Measurements from ENCODE around the gene FFAR2. TPM values are rescaled to one million over a fixed set of nuclear protein-coding genes. Genes with fewer than 3 reads are reported as not detected.
"Not testable (repeated sequence)": the region's sequence is repeated elsewhere in the genome, so short reads cannot be mapped to it uniquely, and the experiment has no call there.

FFAR2 gene
- total RNA-seq, 3 donors from 2014 or later (not counting 1 experiment from before 2014, with no cell fraction given): 0.70 to 8.6 (median 1.6) TPM

DNA sequence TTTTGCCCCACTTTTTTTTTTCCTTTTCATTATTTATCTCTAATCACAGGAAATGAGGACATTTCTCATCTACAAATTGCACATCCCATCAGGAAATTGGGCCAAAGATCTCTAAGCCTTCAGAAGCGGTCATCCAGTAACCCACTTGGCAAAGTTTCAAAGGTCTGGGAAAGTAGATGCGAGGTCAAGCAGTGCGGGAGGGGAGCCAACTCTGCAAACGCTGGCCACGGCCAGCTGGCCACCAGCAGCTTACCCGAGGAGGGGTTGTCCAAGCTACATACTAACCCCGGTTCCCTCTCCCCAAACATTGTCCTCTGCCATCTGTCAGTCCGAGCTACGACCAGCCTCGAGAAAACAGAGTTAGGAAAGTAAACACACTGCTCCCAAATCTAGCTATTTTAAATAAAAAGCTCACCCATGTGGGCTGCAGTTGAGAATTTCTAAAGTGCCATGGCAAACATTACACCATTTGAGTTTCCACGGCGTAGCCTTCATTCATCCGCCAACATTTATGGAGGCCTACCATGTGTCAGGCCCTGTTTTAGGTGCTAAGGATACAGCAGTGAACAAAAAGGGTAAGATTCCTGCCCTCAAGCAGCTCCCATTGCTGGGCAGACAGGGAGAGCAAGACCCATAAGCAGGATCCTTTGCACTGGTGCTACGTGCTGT lies 11.5 kb downstream of the FFAR2 start:
- peak overlapping the region; percentile 8 to 45 for H3K27ac Mint-ChIP-seq

GRCh38 chr19:35460608-35461007 lies 12.6 kb downstream of the FFAR2 start:
- Mint-ChIP-seq H3K27me3 (ENCODE audit: low read depth in 2 of 2) (no peaks in the 10 kb centered on the region), H3K9me3 (no peaks in the 10 kb centered on the region), H3K36me3 (no peaks in the 10 kb centered on the region), H3K27ac (peak overlapping the region; percentile 49 to 60), H3K4me1 (peaks cover 29 to 30% of the 10 kb centered on the region in 2 donors), H3K4me3 (peak overlapping the region; percentile 47)
- DNase-seq: no peak
- Histone ChIP-seq H3K27ac (ENCODE audit: low read length) (no peak overlapping the region), H3K36me3 (ENCODE audit: control insufficient read depth, insufficient read depth, low read length) (no peaks in the 10 kb centered on the region), H3K4me1 (ENCODE audit: control insufficient read depth, insufficient read depth, low read length) (peaks cover 63% of the 10 kb centered on the region), H3K27me3 (ENCODE audit: control insufficient read depth, insufficient read depth, low read length) (no peaks in the 10 kb centered on the region), H3K4me3 (ENCODE audit: low read length) (no peak overlapping the region), H3K9me3 (ENCODE audit: control insufficient read depth, insufficient read depth, low read length) (no peaks in the 10 kb centered on the region)
- intact Hi-C loops (cut with micrococcal nuclease): loop anchor here (10.0 kb wide), 1 partner anchor 196 kb away; the partner anchor contains the start of gene USF2
- WGBS (ENCODE audit: insufficient coverage): 80% methylated on average over 5 of the region's 10 CpGs
- TF ChIP-seq, protein P1, sequence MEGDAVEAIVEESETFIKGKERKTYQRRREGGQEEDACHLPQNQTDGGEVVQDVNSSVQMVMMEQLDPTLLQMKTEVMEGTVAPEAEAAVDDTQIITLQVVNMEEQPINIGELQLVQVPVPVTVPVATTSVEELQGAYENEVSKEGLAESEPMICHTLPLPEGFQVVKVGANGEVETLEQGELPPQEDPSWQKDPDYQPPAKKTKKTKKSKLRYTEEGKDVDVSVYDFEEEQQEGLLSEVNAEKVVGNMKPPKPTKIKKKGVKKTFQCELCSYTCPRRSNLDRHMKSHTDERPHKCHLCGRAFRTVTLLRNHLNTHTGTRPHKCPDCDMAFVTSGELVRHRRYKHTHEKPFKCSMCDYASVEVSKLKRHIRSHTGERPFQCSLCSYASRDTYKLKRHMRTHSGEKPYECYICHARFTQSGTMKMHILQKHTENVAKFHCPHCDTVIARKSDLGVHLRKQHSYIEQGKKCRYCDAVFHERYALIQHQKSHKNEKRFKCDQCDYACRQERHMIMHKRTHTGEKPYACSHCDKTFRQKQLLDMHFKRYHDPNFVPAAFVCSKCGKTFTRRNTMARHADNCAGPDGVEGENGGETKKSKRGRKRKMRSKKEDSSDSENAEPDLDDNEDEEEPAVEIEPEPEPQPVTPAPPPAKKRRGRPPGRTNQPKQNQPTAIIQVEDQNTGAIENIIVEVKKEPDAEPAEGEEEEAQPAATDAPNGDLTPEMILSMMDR (IDR thresholded peaks at IDR 0.05): no peak
- ATAC-seq: no peak

More for the DNA sequence above, 11.5 kb downstream of the FFAR2 start:
- Mint-ChIP-seq H3K4me1 (peaks cover 24 to 30% of the 10 kb centered on the region in 2 donors), H3K4me3 (no peak overlapping the region), H3K9me3 (no peaks in the 10 kb centered on the region), H3K27me3 (ENCODE audit: low read depth in 2 of 2) (no peaks in the 10 kb centered on the region), H3K36me3 (no peaks in the 10 kb centered on the region)
- Histone ChIP-seq H3K9me3 (ENCODE audit: control insufficient read depth, insufficient read depth, low read length) (no peaks in the 10 kb centered on the region), H3K27me3 (ENCODE audit: control insufficient read depth, insufficient read depth, low read length) (no peaks in the 10 kb centered on the region), H3K36me3 (ENCODE audit: control insufficient read depth, insufficient read depth, low read length) (no peaks in the 10 kb centered on the region), H3K27ac (ENCODE audit: low read length) (no peak overlapping the region), H3K4me3 (ENCODE audit: low read length) (no peak overlapping the region), H3K4me1 (ENCODE audit: control insufficient read depth, insufficient read depth, low read length) (peaks cover 64% of the 10 kb centered on the region)
- intact Hi-C loops (cut with micrococcal nuclease): loop anchor here (10.0 kb wide), 1 partner anchor 195 kb away; the partner anchor contains the start of gene USF2
- ATAC-seq: no peak
- WGBS (ENCODE audit: insufficient coverage): 75% methylated on average over 14 of the region's 14 CpGs
- no peak for DNase-seq
- TF ChIP-seq, protein P1 (IDR thresholded peaks at IDR 0.05): no peak

GRCh38 chr19:35461060-35461459 lies 13.0 kb downstream of the FFAR2 start:
- H3K4me3 Mint-ChIP-seq: peak overlapping the region; percentile 47
- Histone ChIP-seq H3K4me1 (ENCODE audit: control insufficient read depth, insufficient read depth, low read length) (peaks cover 60% of the 10 kb centered on the region), H3K36me3 (ENCODE audit: control insufficient read depth, insufficient read depth, low read length) (no peaks in the 10 kb centered on the region), H3K4me3 (ENCODE audit: low read length) (no peak overlapping the region), H3K27me3 (ENCODE audit: control insufficient read depth, insufficient read depth, low read length) (no peaks in the 10 kb centered on the region), H3K9me3 (ENCODE audit: control insufficient read depth, insufficient read depth, low read length) (no peaks in the 10 kb centered on the region), H3K27ac (ENCODE audit: low read length) (no peak overlapping the region)
- no peaks in the 10 kb centered on the region for H3K27me3 Mint-ChIP-seq (ENCODE audit: low read depth in 2 of 2)
- intact Hi-C loops (cut with micrococcal nuclease): loop anchor here (10.0 kb wide), 1 partner anchor 196 kb away; the partner anchor contains the start of gene USF2
- TF ChIP-seq, protein P1 (IDR thresholded peaks at IDR 0.05): no peak
- peaks cover 29 to 30% of the 10 kb centered on the region in 2 donors for H3K4me1 Mint-ChIP-seq
- 91% methylated on average over 9 of the region's 9 CpGs for WGBS (ENCODE audit: insufficient coverage)
- H3K36me3 Mint-ChIP-seq: no peaks in the 10 kb centered on the region
- H3K27ac Mint-ChIP-seq: peak overlapping the region; percentile 49 to 60
- ATAC-seq (no peak), DNase-seq (no peak)
- H3K9me3 Mint-ChIP-seq: no peaks in the 10 kb centered on the region

- not testable (repeated sequence) for H3K27me3 Mint-ChIP-seq (ENCODE audit: low read depth in 2 of 2); H3K4me3 Mint-ChIP-seq; H3K4me3 ChIP-seq (ENCODE audit: low read length); ATAC-seq; H3K27me3 ChIP-seq (ENCODE audit: control insufficient read depth, insufficient read depth, low read length); H3K36me3 Mint-ChIP-seq; H3K9me3 ChIP-seq (ENCODE audit: control insufficient read depth, insufficient read depth, low read length); H3K36me3 ChIP-seq (ENCODE audit: control insufficient read depth, insufficient read depth, low read length); H3K9me3 Mint-ChIP-seq; DNase-seq
- intact Hi-C loops (cut with micrococcal nuclease): loop anchor here (1.0 to 10.0 kb wide), 4 partner anchors 15 to 197 kb away; partner anchors contain the start of gene USF2
- H3K4me1 Mint-ChIP-seq: peaks cover 29 to 30% of the 10 kb centered on the region in 2 donors
- Histone ChIP-seq H3K4me1 (ENCODE audit: control insufficient read depth, insufficient read depth, low read length) (peaks cover 60% of the 10 kb centered on the region), H3K27ac (ENCODE audit: low read length) (peak overlapping the region; percentile 88)
- peak overlapping the region; percentile 90 to 93 for H3K27ac Mint-ChIP-seq
These were observed 13.7 kb downstream of the FFAR2 start for GRCh38 chr19:35461788-35462187.
